NOMO-1 treated with DMSO at 0.1 percent for 48 hours (cell line): ENCODE measurements around the gene CRBN.

Experiments
- DNase-seq: peaks from one replicate; lab custom pipeline; 2025; ENCODE audit not compliant: unreplicated experiment; lab: John Stamatoyannopoulos, UW

The CRBN gene

DNA sequence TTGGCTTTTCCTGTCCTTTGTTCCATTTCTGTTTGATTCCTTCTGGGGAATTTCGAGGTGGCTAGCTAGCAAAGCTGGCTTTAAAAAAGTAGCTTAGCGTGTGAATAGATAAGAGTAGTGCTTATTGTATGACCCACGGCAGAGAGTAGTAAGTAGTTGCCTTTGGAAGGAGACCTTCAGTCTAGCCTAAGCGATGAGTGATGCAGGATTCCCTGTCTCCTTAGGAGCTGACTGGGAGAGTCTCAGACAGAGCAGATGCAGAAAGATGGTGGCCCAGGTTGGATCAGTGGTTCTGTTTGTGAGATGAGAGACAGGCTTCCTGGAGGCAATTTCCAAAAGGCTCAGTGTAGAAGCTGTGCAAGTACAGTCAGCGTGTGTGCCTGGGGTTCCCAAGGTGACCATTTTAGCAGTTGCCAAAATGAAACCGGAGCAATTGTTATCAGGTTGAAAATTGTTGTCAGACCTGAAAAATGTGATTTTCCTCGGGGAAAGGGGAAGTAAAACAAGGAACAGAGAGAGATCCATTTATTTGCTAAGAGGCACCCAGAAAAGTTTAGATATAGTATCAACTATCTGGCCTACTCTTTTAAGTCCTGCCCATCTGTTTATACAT lies 68.6 kb downstream of the CRBN start:
- peak; percentile 69 for DNase-seq

GRCh38 chr3:3110299-3110630 lies 69.2 kb downstream of the CRBN start, which contains the start of gene IL5RA:
Gene IL5RA, minus strand, starts transcription at chr3:3110374. Its CDS starts 5,390 bp downstream, at chr3:3104984.
- no peak for DNase-seq

GRCh38 chr3:3109407-3110298 lies 69.8 kb downstream of the CRBN start:
- DNase-seq: no peak

GRCh38 chr3:3107858-3108257 lies 71.6 kb downstream of the CRBN start:
- DNase-seq: no peak

DNA sequence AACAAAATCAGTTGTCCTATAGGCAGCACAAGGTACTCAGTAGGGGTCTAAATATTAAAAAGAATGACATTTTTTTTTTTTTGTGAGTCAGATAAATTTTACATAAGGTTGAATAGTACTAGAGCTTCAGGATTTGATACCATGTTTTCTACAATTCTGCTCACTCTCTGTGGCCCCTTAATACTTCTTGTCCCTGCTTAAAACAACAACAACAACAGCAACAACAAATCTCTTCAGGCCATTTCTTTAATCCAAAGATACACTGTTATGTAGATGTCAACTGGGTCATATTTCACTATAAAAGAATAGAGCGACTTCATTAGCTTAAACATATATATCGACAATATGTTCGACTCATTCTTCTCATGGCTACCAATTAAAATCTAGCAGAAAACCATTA lies 72.3 kb downstream of the CRBN start:
- DNase-seq: no peak

DNA sequence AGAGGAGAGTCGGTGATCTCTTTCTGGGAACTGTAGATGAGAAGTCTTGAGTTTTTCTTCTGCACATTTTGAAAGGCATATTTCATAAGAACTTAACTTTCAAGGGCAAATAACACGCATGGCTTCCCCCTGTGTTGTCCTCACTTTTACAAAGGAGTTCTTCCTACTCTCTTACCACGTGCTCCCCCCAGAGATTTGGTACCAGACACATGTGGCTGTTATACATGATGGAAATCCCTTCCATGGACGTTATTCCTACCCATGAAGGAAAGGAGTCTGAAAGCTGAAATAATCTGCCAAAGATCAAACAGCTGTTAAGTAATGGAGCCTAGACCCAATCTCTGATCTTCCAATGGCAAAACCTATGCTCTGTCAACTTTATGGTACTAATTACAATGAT lies 73.7 kb downstream of the CRBN start:
- no peak for DNase-seq

DNA sequence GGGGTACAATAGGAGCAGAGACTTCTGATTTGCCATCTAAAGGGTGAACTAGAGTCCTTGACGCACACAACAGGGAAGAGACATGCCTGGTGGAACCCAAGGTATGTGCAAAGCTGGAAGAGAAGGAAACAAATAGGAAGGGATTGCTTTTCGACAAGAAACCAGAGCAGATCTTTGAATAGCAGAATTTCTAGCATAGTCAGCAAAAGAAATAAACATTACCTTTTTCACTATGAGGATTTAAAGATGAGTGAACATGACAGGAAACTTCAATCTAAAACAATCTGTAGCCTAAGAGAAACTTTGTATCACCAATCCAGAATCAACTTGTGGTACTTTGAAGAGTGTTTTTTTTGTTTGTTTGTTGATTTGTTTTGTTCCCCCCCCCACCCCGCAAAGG lies 74.2 kb downstream of the CRBN start:
- DNase-seq: no peak

- no peak for DNase-seq
These were observed 76.7 kb downstream of the CRBN start for GRCh38 chr3:3102751-3103150.

DNA sequence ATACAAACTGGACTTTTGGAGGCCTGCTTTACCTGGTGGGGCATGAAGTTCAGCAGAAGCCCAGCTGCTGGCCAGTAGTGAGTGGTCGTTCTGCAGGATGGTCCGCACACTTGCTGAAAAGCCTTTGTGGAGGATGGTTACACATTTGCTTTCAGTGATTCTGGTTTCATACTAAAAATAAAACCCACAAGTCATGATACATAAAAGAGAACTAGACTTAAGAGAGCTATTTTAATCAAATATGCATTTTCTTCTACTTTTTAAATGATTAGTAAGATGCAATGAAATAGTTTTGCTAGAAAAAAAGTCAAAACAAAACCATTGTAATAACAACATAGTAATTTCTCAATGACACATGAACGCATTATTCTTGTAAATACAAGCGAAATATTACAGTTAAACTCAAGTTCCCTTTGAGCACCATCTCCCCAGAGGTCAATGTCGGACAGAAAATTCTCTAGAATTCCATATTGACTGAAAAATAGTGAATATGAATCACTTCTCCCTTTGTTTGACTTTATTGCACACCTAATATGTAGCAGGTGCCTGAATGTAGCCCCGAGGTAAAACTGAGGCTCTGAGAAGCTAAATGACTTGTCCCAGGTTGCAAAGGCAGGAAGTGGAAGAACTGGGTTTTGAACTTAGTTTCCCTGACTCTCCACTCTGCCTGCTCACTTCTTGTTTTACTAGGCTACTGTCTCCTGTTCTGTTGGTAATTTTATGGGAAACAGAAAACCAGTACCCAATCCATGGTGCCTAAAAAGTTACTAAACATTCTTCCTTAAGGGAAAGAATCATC lies 77.6 kb downstream of the CRBN start:
- no peak for DNase-seq
